H9 (cell line): ENCODE data around the gene PLPP6. TPM values are rescaled to one million over a fixed set of nuclear protein-coding genes. Genes with fewer than 3 reads are reported as not detected.

Experiments
- DNase-seq: peaks from one replicate; pipeline ENCODE4 v3.0.0-alpha.2; 2017
- H2AFZ ChIP-seq: one replicate; pipeline ENCODE4 v1.6.1; 2013; ENCODE audit warnings: mild to moderate bottlenecking, low read length, control low read depth, moderate library complexity
- H2AK5ac ChIP-seq: 2 replicates; pipeline ENCODE4 v1.6.1; 2013; ENCODE audit warnings: low read length, control low read depth, mixed read lengths; ENCODE audit not compliant: insufficient read length
- H2BK120ac ChIP-seq: one replicate; pipeline ENCODE4 v1.6.1; 2013; ENCODE audit warnings: low read depth, mild to moderate bottlenecking, low read length, control low read depth, inconsistent platforms; ENCODE audit not compliant: poor library complexity, severe bottlenecking
- H2BK12ac ChIP-seq: 2 replicates; pipeline ENCODE4 v1.6.1; 2013; ENCODE audit warnings: low read length, control low read depth, mixed read lengths, low read depth; ENCODE audit not compliant: insufficient read length
- H2BK15ac ChIP-seq: 2 replicates; pipeline ENCODE4 v1.6.1; 2013; ENCODE audit warnings: low read depth, low read length, control low read depth
- H2BK20ac ChIP-seq: one replicate; pipeline ENCODE4 v1.6.1; 2013; ENCODE audit warnings: low read depth, mild to moderate bottlenecking, low read length, control low read depth, inconsistent platforms; ENCODE audit not compliant: poor library complexity, severe bottlenecking
- H2BK5ac ChIP-seq: 2 replicates; pipeline ENCODE4 v1.6.1; 2013; ENCODE audit warnings: low read length, control low read depth, mixed read lengths; ENCODE audit not compliant: insufficient read length
- H3K14ac ChIP-seq: 2 replicates; pipeline ENCODE4 v1.6.1; 2013; ENCODE audit warnings: low read length, control low read depth; ENCODE audit not compliant: insufficient read depth
- H3K18ac ChIP-seq: 2 replicates; pipeline ENCODE4 v1.6.1; 2013; ENCODE audit warnings: low read depth, mild to moderate bottlenecking, mixed read lengths, low read length, control low read depth; ENCODE audit not compliant: insufficient read length
- H3K23ac ChIP-seq: 2 replicates; pipeline ENCODE4 v1.6.1; 2013; ENCODE audit warnings: low read length, control low read depth, mixed read lengths, low read depth; ENCODE audit not compliant: insufficient read length
- H3K23me2 ChIP-seq: 2 replicates; pipeline ENCODE4 v1.6.1; 2013; ENCODE audit warnings: low read depth, mild to moderate bottlenecking, mixed read lengths, low read length, control low read depth; ENCODE audit not compliant: insufficient read length, poor library complexity, severe bottlenecking
- H3K27ac ChIP-seq: 2 replicates; pipeline ENCODE4 v1.5.1; 2013; ENCODE audit warnings: low read length, control low read depth, mixed read lengths, low read depth; ENCODE audit not compliant: insufficient read length
- H3K27me3 ChIP-seq: 2 replicates; pipeline ENCODE4 v1.6.1; 2013; ENCODE audit warnings: low read length, control low read depth, inconsistent platforms; ENCODE audit not compliant: insufficient read depth
- H3K4ac ChIP-seq: 2 replicates; pipeline ENCODE4 v1.6.1; 2013; ENCODE audit warnings: low read depth, mild to moderate bottlenecking, control low read depth, inconsistent platforms, low read length, moderate library complexity
- H3K4me1 ChIP-seq: 2 replicates; pipeline ENCODE4 v1.6.1; 2013; ENCODE audit warnings: low read length, control low read depth, inconsistent platforms; ENCODE audit not compliant: insufficient read depth
- H3K4me2 ChIP-seq: 2 replicates; pipeline ENCODE4 v1.6.1; 2013; ENCODE audit warnings: low read length, control low read depth, mixed read lengths; ENCODE audit not compliant: insufficient read length, insufficient read depth
- H3K56ac ChIP-seq: 2 replicates; pipeline ENCODE4 v1.6.1; 2013; ENCODE audit warnings: low read depth, mild to moderate bottlenecking, mixed read lengths, low read length, control low read depth; ENCODE audit not compliant: insufficient read length
- H3K79me1 ChIP-seq: 2 replicates; pipeline ENCODE4 v1.6.1; 2013; ENCODE audit warnings: low read depth, mild to moderate bottlenecking, moderate library complexity, low read length, control low read depth, inconsistent platforms; ENCODE audit not compliant: insufficient read depth, poor library complexity, severe bottlenecking
- H3K79me2 ChIP-seq: 2 replicates; pipeline ENCODE4 v1.6.1; 2013; ENCODE audit warnings: low read length, control low read depth, inconsistent platforms; ENCODE audit not compliant: insufficient read depth
- H3K9ac ChIP-seq: 2 replicates; pipeline ENCODE4 v1.6.1; 2013; ENCODE audit warnings: low read length, control low read depth, mixed read lengths; ENCODE audit not compliant: insufficient read length; ENCODE audit errors: extremely low read depth
- H3K9me3 ChIP-seq: one replicate; pipeline ENCODE4 v1.6.1; 2013; ENCODE audit warnings: low read depth, low read length, inconsistent platforms; ENCODE audit not compliant: control insufficient read depth
- H3T11ph ChIP-seq: one replicate; pipeline ENCODE4 v1.6.1; 2013; ENCODE audit warnings: mild to moderate bottlenecking, low read length, control low read depth, inconsistent platforms
- H4K20me1 ChIP-seq: one replicate; pipeline ENCODE4 v1.6.1; 2013; ENCODE audit not compliant: control insufficient read depth, insufficient read length, insufficient read depth
- H4K5ac ChIP-seq: 2 replicates; pipeline ENCODE4 v1.6.1; 2013; ENCODE audit warnings: low read depth, mild to moderate bottlenecking, mixed read lengths, low read length, control low read depth; ENCODE audit not compliant: insufficient read length
- H4K8ac ChIP-seq: replicated peaks from 2 replicates; pipeline ENCODE4 v1.6.1; 2013; ENCODE audit warnings: low read length, control low read depth, mixed read lengths, low read depth; ENCODE audit not compliant: insufficient read length
- H4K91ac ChIP-seq: 2 replicates; pipeline ENCODE4 v1.6.1; 2013; ENCODE audit warnings: low read depth, mild to moderate bottlenecking, moderate library complexity, mixed read lengths, low read length, control low read depth; ENCODE audit not compliant: insufficient read length
- H3K27ac Mint-ChIP-seq, 3 experiments: 2 replicates in 2 of 3; 3 replicates in 1 of 3; pipeline ENCODE4 v1.8.0; 2020 to 2021; ENCODE audit warnings: mixed read lengths in 3 of 3, mild to moderate bottlenecking in 1 of 3, moderate library complexity in 1 of 3
- H3K27me3 Mint-ChIP-seq: 2 replicates; pipeline ENCODE4 v1.8.0; 2021; ENCODE audit warnings: low read depth, mild to moderate bottlenecking, moderate library complexity, mixed read lengths
- H3K36me3 Mint-ChIP-seq, 3 experiments: 2 replicates in 2 of 3; 3 replicates in 1 of 3; pipeline ENCODE4 v1.8.0; 2020 to 2021; ENCODE audit warnings: low read depth in 3 of 3, mixed read lengths in 3 of 3; ENCODE audit not compliant: insufficient read depth in 1 of 3
- H3K4me1 Mint-ChIP-seq, 2 experiments: 2 replicates each; pipeline ENCODE4 v1.8.0; 2020; ENCODE audit warnings: mixed read lengths in 2 of 2
- H3K4me3 Mint-ChIP-seq, 2 experiments: 2 replicates in 1 of 2; 3 replicates in 1 of 2; pipeline ENCODE4 v1.8.0; 2020 to 2021; ENCODE audit warnings: mild to moderate bottlenecking in 2 of 2, mixed read lengths in 2 of 2, moderate library complexity in 1 of 2
- H3K9me3 Mint-ChIP-seq, 2 experiments: 2 replicates in 1 of 2; 3 replicates in 1 of 2; pipeline ENCODE4 v1.8.0; 2020; ENCODE audit warnings: mild to moderate bottlenecking in 2 of 2, mixed read lengths in 2 of 2, moderate library complexity in 1 of 2
- WGBS: extraction: QIAGEN DNeasy Blood & Tissue Kit; methylation state at CpG from one replicate; pipeline ENCODE4 v1.1.7; 2013; ENCODE audit warnings: missing lambda C conversion rate, low lambda C conversion rate, mixed read lengths; ENCODE audit not compliant: insufficient read length; ENCODE audit errors: extremely low coverage; 5-methylcytosine and 5-hydroxymethylcytosine counted together
- total RNA-seq: library from RNA; stranded (reverse); gene quantifications from 2 replicates; pipeline ENCODE4 v1.2.1, GENCODE V29; 2021
- TF ChIP-seq, protein P1 (sequence below): fragments of 200-600 bp; sonication (generic); conservative IDR thresholded peaks from 3 replicates; pipeline ENCODE4 v1.8.0; 2021; ENCODE audit warnings: antibody characterized with exemption, mild to moderate bottlenecking

Gene PLPP6
- total RNA-seq, 1 experiment from 2014 or later = 7.6 TPM

DNA sequence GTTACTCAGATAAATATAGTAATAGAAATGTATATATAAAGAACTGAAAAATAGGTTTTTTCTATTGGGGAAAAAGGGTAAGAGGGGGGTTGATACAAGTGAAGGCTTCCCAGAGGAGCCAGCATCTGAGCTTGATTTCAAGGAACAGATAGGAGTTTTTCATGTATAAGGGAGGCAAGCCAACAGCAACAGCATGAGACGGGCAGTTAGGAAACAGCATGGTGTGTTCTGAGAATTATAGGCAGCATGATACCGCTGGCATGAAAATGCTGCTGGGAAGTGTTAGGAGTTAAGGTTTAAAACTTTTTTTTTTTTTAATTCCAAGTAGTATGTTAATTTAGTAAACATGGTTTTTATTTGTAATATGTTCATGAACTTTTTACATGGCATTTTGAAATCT lies 26.9 kb downstream of the PLPP6 start:
- no peak overlapping the region for H2BK120ac ChIP-seq
- no peaks in the 10 kb centered on the region for H4K20me1 ChIP-seq
- H2BK20ac ChIP-seq = no peak overlapping the region
- no peak overlapping the region for H3K27ac ChIP-seq
- H3K9ac ChIP-seq = no peak overlapping the region
- Mint-ChIP-seq H3K27me3 (no peaks in the 10 kb centered on the region), H3K36me3 (peaks cover 7 to 32% (median 27%) of the 10 kb centered on the region in 3 experiments; a peak in 6 of 7 replicates), H3K4me1 (peaks cover 0 to 2% of the 10 kb centered on the region in 2 experiments; a peak in 1 of 4 replicates), H3K27ac (peak overlapping the region in 1 of 3 experiments; percentile 29; a peak in 1 of 7 replicates), H3K9me3 (no peaks in the 10 kb centered on the region), H3K4me3 (no peak overlapping the region)
- H2AK5ac ChIP-seq = no peak overlapping the region
- H3K79me2 ChIP-seq = 0 out of 2 replicates have a peak, but pooled peaks cover 1% of the 10 kb centered on the region
- H3K79me1 ChIP-seq = no peaks in the 10 kb centered on the region
- DNase-seq = no peak
- H3K4me2 ChIP-seq = no peak overlapping the region
- H4K5ac ChIP-seq = no peak overlapping the region
- H3K18ac ChIP-seq = no peak overlapping the region
- H2BK5ac ChIP-seq = no peak overlapping the region
- H4K8ac ChIP-seq = no peak overlapping the region
- no peak overlapping the region for H3K23ac ChIP-seq
- no peak overlapping the region for H3K56ac ChIP-seq
- H2AFZ ChIP-seq = no peak overlapping the region
- no peaks in the 10 kb centered on the region for H3K23me2 ChIP-seq
- no peak overlapping the region for H2BK15ac ChIP-seq
- no peaks in the 10 kb centered on the region for H3K27me3 ChIP-seq
- no peak overlapping the region for H3K4ac ChIP-seq
- H3K4me1 ChIP-seq = no peaks in the 10 kb centered on the region
- H3K14ac ChIP-seq = no peak overlapping the region
- TF ChIP-seq, protein P1, sequence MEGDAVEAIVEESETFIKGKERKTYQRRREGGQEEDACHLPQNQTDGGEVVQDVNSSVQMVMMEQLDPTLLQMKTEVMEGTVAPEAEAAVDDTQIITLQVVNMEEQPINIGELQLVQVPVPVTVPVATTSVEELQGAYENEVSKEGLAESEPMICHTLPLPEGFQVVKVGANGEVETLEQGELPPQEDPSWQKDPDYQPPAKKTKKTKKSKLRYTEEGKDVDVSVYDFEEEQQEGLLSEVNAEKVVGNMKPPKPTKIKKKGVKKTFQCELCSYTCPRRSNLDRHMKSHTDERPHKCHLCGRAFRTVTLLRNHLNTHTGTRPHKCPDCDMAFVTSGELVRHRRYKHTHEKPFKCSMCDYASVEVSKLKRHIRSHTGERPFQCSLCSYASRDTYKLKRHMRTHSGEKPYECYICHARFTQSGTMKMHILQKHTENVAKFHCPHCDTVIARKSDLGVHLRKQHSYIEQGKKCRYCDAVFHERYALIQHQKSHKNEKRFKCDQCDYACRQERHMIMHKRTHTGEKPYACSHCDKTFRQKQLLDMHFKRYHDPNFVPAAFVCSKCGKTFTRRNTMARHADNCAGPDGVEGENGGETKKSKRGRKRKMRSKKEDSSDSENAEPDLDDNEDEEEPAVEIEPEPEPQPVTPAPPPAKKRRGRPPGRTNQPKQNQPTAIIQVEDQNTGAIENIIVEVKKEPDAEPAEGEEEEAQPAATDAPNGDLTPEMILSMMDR = no peak
- H3T11ph ChIP-seq = no peak overlapping the region
- WGBS = no CpG with 5 or more reads among the region's 2 CpGs
- no peaks in the 10 kb centered on the region for H3K9me3 ChIP-seq
- H4K91ac ChIP-seq = no peak overlapping the region
- H2BK12ac ChIP-seq = no peak overlapping the region
